KG1 (cell line): ENCODE data around the gene TMED1.

Source experiments
- DNase-seq: peaks from one replicate; lab custom pipeline; 2025; lab: John Stamatoyannopoulos, UW

TMED1 gene

DNA sequence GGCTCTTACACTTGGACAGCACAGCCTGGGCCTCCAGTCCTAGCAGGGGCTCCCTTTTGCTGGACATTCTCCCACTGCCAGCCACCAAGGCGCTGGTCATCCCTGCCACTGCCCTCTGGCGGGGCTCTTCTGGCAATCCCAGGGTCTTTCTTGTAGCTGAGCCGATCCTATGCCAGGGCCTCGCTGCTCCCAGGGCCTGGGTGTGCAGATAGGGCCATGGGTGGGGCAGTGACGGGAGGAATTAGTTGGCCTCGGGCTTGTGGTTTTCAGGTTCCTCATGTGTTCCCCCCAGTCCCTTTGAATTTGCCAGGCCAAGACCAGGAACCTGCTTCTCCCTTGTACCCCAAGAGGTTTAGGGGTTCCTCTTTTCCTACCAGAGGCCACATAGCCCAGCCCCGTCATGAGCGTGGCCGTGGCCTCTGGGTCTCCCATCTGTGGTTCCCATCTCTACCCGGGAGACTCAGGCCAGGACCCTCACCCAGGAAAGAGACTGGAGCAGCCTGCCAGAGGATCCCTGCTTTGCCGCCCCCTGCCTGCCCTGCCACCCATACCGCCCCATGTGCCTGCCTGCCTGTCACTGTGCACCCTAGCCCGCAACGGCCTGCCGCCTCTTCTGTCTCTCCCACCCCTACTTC, 26.2 kb downstream of the TMED1 start:
- DNase-seq = no peak

DNA sequence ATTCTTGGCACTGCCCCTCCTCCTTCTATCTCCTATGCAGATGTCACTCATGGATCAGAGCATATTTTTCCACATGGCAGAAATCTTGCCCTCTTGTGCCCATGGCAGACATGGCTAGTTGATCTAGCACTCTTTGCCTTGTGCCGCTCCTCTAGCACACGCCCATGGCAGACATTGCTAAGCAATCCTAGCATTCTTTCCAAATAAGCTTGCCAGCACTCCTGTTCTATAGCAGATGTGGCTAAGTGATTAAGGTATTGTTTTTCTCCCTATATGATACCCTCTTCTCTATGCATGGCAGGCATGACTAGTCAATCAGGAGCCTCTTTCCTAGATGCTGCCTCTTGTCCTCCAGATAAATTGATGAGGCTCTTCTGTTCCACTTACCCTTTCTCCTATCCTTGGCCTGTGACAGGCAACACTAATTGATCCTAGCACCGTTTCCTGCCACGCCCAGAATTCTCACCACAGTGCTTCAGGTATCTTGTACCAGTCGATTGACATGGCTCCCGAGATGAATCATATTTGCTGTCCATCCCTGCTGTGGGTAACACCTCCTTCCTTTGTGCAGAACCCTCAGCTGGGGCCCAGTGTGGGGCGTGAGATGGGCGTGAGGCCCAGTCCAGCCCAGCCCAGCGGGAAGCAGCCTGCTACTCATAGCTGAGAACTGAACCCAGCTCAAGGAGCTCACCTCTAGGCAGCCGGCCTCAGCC, 26.9 kb downstream of the TMED1 start:
- no peak for DNase-seq

DNA sequence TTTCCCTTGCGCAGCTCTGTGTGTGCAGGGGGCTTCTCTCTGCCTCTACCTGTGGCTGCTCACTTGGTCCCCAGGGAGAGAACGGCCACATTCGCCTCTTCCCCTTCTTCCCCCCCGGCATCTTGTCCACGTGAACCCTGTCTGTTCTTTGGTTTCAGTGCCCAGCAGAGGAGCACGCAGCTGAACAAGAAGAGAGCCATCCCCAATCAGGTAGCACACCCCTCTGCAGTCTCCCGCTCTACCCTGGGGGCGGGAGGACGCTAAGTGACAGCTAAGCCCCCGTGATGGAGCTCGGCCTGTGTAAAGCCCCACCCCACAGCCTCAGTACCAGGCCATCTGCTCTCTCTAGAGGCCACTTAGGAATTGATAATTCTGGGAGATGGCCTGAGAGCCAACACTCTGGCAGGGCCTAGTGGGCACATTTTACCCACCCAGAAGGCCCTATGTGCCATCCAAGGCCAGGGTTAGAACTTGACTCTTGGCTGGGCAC, 30.2 kb downstream of the TMED1 start:
- DNase-seq = no peak

DNA sequence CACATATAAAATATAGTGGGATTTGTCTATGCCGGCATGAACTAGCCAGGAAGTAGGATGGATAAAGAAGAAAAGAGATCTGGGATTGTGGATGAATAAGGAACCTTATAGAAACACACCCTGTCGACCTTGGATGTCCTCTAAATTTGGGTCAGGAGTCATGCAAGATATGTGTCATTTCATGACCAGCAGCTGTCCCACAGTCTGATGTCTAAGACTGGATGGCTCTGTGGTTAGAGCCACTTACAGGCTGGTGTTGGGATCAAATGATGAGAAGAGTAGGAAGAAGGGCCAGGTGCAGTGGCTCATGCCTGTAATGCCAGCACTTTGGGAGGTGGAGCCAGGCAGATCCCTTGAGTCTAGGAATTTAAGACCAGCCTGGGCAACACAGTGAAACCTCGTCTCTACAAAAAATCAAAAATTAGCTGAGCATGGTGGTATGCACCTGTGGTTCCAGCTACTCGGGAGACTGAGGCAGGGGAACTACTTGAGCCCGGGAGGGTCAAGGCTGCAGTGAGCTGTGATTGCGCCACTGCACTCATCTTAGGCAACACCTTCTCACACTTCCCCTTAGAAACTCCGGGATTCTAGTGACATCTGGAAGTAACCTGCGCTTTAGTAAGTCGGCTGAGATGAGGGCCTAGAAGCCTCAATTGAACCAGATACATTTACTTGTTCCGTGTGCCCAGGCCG, 30.8 kb downstream of the TMED1 start:
- DNase-seq = no peak

DNA sequence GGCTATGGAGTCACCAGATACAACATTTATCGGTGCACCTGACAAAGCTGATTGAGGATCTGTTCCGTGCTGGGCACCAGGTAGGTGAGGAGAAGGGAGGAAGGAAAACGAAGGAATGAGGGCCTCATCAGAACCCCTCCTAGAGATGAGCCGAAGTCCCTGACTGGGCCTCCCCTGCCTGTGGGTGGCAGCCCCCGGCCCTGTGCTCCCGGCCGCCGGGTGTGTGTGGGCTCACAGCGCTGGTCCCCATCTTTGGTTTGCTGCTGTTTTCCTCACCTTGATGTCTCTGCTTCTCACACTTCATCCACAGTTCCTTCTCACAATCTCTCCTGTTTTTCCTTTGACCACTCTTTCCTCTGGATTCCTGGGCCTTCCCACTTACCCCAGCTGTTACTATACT, 32.8 kb downstream of the TMED1 start:
- DNase-seq = no peak

DNA sequence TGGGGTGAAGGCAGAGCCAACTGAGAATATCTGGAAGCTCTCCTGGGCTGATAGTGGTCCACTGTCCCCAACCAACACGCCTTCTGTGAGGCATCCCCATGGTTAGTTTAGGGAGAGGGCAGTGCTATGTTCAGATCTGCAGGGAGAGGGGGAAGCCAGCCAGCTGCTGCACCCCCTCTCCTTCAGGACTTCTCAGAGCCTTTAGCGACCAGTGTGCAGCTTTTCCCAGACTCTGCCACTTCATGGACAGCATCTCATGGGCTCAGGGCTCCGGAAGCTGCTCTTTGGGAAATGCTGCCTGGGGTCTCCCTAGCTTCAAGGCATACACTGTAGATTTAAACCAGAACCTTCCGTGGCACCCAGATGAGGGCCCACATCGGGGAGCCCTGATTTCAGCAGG, 33.5 kb downstream of the TMED1 start:
- no peak for DNase-seq

DNA sequence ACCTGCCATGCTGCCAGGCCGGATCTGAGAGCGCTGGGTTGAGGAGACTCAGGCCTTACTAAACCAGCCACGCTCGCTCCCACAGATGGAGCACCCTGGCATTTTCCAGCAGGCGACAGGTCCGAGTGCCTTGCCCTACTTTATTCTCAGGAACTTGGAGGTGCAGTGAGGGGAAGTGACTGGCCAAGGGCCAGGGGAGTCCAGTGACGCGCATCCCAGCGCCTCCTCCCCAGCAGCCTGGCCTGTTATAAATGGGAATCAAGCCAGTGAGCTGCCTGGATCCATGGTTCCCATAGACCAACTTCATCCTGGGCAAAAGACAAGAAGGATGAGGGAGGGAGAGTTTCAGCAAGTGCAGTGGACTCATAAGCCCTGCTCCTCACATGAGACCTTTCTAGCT, 35.5 kb downstream of the TMED1 start:
- no peak for DNase-seq

DNA sequence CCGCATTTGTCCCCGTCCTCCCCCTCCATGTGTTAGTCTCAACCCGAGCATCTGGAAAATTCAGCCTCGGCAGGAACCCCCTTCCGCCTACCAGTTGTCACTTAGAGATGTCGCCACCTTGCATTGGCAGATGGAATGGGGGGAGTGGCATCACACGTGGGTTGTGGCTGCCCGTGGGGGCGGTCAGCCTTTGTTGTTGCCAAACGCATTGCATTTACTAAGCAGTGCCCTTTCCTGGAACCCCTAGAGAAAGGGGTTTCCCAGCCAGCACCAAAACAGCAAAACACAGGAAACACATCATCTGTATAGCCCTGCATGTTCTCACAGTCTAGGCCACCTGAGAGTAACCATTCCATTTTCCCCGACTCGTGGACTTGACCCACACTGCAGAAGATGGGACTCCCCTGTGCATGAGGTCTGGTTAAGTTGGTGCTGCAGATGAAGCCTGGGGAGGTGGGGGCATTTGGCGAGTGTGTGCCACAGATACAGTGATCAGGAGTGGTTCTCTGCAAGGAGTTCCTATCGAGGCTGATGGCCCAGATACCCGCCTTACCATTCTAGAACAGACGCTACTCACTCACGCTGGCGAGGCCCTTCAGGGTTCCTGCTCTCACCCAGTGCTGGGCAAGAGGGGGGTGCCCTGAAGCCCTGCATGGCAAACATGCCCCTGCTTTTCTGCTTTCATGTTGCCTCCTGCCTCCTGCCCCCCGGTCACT, 38.3 kb downstream of the TMED1 start:
- no peak for DNase-seq

DNA sequence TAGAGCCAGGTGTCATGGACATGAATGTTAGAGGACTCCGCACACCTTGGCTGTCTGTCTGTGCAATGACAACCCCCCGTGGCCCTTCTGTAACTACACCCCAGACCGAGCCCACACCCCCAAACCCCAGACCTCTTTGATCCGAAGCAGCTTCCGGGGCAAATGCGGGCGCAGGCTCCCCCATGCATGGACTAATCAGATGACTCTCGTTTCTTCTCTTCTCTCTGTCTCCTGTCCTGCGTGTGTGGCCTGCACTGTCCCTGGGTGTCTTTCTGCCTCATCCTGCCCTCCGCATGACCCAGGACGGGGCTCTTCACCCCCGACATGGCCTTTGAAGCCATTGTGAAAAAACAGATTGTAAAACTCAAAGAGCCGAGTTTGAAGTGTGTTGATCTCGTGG, 38.9 kb downstream of the TMED1 start:
- DNase-seq = no peak

DNA sequence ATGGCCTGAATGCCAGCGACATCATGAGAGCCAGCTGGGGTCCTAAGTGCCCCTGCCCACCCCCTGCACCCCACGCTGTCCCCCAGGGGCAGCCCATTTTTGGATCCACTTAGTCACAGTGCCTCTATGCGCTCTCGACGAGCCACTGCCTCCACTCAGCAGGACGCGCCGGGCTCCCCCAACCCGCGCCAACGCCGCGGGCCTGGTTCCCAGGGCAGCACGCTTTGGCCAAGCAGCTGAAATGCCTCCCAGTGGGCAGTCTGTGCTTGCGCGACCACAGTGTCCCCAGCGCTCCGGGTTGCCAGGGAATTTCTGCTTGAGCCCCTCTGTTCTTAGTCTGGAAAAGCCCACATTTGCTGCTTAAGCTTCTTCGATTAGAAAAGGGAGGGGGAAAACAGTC, 39.4 kb downstream of the TMED1 start:
- DNase-seq = no peak

DNA sequence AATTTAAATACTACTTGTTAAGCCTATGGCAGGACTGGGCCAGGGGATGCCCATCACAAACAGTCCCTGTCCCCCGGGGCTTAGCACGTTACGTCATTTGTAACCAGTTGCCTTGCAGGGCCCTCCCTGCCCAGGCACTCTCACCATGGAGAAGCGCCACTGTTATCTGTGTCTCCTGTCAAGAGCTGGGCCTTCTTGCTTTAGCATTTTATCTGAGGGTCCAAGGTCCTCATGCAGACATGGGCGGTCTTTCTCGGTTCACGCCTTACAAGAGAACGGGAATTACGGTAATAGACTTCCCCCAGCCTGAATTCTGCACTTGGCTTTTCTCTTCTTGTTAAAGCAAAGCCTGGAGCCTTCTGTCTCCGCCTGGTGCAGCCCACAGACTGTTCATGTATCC, 46.1 kb downstream of the TMED1 start:
- DNase-seq = no peak

DNA sequence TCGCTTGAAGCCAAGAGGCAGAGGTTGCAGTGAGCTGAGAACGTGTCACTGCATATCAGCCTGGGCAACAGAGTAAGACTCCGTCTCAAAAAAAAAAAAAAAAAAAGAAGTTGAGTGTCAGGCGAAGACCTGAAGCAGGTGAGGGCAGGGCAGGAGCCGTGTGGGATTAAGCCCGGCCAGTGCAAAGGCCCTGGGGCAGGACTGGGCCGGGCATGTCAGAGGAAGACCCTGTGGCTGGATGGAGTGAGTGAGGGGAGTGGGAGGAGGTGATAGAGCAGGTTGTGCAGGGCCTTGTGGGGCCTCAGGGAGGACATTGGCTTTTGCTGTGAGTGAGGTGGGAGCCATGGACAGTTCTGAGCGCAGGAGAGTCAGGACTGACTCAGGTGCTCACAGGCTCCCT, 47.9 kb downstream of the TMED1 start:
- no peak for DNase-seq

DNA sequence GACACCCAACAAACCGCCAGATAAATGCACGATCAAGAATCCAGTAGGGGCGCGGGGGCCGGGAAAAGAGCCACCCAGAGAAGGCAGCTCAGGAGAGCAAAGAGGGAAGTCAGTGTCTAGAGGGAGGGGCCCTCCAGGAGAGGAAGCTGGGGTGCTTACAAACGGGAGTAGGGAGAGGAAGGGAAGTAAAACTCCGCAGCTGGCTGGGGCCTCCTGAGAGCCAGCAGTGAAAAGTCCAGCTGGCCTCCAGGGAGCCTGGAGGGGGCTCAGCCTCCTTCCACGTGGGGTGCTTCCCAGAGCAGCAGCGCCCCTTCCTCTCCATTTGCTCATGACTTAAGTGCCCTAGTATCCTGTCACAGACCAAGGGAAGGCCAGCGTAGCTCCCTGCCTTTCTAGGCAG, 51.8 kb downstream of the TMED1 start:
- peak; percentile 10 for DNase-seq

DNA sequence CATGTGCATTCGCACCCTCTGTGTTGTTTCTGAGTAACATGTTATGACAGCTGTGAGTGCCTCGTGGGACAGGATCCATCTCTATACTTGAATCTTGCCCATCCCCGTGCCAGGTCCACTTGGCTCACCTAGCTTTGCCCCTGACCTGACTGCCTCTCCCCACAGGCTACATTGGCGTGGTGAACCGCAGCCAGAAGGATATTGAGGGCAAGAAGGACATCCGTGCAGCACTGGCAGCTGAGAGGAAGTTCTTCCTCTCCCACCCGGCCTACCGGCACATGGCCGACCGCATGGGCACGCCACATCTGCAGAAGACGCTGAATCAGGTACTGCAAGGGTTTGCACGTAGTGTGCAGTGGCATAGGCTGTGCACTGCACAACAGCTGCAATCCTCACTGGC, 53.2 kb downstream of the TMED1 start:
- DNase-seq = no peak
